Activated T-cell treated with anti-CD3 and anti-CD28 coated beads for 4 hours (primary cell): Measurements from ENCODE around the gene MPG.
A peak's percentile ranks its signal among the peaks of the same experiment; 100 is the strongest.

ENCODE experiments used
- DNase-seq: peaks from one replicate; pipeline ENCODE4 v3.0.0-alpha.2; 2020

Gene MPG

GRCh38 chr16:67884-68789 is 9.9 kb upstream of the MPG start:
- no peak for DNase-seq

GRCh38 chr16:69181-69580 is 8.8 kb upstream of the MPG start:
- no peak for DNase-seq

- DNase-seq, result no peak
Observed at GRCh38 chr16:71210-71539, 6.8 kb upstream of the MPG start.

- no peak for DNase-seq
Observed at GRCh38 chr16:71540-72401, 6.3 kb upstream of the MPG start.

- DNase-seq, result no peak
Observed at GRCh38 chr16:72561-73548, 5.2 kb upstream of the MPG start, which contains the start of gene RHBDF1. TSS of gene RHBDF1 (minus strand) at chr16:72631. CDS start at chr16:65015, 7,616 bp downstream.

GRCh38 chr16:74051-74746 is 3.8 kb upstream of the MPG start:
- no peak for DNase-seq

- DNase-seq, result no peak
Observed at GRCh38 chr16:74747-75334, 3.2 kb upstream of the MPG start.

- no peak for DNase-seq
Observed at GRCh38 chr16:75580-76501, 2.2 kb upstream of the MPG start.

- DNase-seq, result no peak
Observed at GRCh38 chr16:76535-77272, 1.3 kb upstream of the MPG start.

GRCh38 chr16:77273-77806 is 685 bp upstream of the MPG start:
- DNase-seq, result no peak

- DNase-seq, result no peak
Observed at GRCh38 chr16:78444-79150, 572 bp downstream of the MPG start.

- DNase-seq, result no peak
Observed at GRCh38 chr16:79151-80054, 1.4 kb downstream of the MPG start.

GRCh38 chr16:83060-83603 is 5.1 kb downstream of the MPG start:
- DNase-seq, result no peak

- DNase-seq, result no peak
Observed at GRCh38 chr16:83781-84615, 6.0 kb downstream of the MPG start.

- DNase-seq, result peak; percentile 31
Observed at GRCh38 chr16:84718-85406, 6.8 kb downstream of the MPG start.

- DNase-seq, result no peak
Observed at GRCh38 chr16:85407-85782, 7.4 kb downstream of the MPG start.
